Middle frontal gyrus (tissue), 1 donor: ENCODE data around the gene AOC2.
"Not testable (repeated sequence)": the region's sequence is repeated elsewhere in the genome, so short reads cannot be mapped to it uniquely, and the experiment has no call there.

Source experiments
- DNase-seq: peaks from one replicate; pipeline ENCODE4 v3.0.0-alpha.2; 2015; ENCODE audit warnings: low spot score; ENCODE audit errors: extremely low spot score

Gene AOC2

GRCh38 chr17:42881706-42882105 lies 37.3 kb downstream of the AOC2 start:
- not testable (repeated sequence) for DNase-seq

DNA sequence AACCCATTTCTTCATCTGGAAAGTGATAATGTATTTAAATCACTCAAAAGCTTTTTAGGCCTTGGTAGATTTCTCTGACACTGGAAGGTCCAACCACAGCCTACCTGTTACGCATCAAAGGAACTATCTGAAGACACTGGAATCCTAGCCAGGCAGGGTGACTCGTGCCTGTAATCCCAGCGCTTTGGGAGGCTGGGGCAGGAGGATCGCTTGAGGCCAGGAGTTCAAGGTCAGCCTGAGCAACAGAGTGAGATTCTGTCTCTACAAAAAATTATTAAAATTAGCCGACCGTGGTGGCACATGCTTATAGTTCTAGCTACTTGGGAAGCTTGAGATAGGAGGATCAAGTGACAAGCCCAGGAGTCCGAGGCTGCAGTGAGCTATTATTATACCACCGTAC lies 37.8 kb downstream of the AOC2 start:
- no peak for DNase-seq

- no peak for DNase-seq
Observed at GRCh38 chr17:42883802-42884558, 39.6 kb downstream of the AOC2 start.

- not testable (repeated sequence) for DNase-seq
Observed at GRCh38 chr17:42885806-42886205, 41.4 kb downstream of the AOC2 start.

DNA sequence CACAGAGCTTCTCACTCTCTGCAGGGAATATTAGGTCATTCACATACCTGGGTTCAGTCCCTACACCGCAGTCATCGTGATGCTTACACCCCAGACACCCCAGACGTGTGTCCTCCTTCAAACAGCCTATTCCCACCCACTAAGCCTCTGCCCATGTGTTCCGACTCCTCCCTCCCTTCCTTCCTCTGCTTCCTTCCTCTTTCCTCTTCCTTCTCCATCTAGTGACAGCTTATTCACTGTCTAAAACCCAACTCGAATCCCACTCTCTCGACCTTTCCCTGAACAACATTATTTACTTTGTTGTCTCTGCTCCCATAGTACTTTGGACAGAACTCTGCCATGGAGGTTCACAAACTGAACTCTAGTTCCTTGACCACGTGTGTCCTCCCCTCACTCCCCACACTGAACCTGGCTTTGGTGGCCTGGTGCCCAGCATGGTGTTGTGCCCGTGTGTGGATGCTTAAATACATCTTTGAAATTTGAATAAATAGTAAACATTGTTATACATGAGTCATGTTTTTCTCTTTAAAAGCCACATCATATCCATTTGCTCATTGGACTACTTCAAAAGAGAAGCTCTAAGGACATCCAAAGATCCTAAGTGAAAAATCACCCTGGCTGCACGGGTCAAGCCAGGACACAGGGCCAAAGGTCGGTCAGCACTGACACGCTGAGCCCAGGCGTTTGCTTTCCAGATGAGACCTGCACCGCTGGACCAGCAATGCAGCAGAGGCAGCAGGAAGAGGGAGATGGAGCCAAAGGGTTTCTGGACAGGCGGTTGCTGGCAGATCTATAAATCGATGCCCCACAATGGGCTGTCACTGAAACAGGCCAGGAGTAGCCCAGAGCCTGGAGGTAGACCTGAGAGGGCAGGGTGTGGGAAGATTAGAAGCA lies 42.1 kb downstream of the AOC2 start:
- DNase-seq: no peak

GRCh38 chr17:42889809-42890208 lies 45.4 kb downstream of the AOC2 start:
- no peak for DNase-seq

DNA sequence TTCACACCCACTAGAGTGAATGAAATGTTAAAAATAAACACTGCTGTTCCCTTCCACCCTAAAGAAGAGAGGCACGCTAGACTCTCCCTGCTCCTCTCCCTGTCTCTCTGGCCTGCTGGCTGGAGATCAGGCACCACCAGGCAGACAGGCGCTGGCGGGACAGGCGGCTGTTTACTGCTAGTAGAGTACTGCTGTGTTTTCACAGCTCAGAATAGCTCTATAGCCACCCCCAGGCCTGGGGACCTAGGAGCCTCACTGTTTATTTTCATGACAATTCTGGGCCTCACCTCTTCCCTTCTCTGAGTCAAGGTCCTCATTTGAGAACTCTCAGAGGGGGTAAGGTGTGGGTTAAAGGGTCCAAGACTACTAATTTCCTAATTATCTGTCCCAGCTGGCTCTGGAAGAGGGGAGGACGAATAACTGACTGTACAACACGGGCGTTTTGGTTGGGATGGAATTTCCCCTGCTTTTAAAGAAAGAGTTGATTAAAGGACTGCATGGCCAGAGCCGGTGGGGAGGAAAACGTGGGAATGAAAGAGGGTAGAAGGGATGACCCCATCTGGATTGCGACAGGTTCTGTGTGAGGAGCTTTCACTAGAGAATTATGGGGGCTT lies 47.3 kb downstream of the AOC2 start:
- no peak for DNase-seq

DNA sequence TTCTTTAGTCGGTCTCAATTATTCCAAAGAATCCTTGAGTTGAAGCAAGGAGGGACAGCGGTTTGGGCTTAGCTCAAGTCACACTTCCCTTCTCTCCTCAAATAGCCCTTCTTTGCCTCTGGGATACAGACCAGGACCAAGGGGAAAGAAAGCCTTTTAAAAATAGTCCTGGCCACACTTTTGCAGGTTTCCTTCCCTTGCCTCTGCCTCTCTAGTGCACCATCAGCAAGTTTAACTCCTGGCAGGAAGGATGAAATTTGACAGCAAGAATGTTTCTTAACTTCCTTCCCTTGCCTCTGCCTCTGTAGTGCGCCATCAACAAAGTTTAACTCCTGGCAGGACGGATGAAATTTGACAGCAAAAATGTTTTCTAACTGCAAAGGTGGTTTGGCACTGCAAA lies 49.0 kb downstream of the AOC2 start:
- no peak for DNase-seq

DNA sequence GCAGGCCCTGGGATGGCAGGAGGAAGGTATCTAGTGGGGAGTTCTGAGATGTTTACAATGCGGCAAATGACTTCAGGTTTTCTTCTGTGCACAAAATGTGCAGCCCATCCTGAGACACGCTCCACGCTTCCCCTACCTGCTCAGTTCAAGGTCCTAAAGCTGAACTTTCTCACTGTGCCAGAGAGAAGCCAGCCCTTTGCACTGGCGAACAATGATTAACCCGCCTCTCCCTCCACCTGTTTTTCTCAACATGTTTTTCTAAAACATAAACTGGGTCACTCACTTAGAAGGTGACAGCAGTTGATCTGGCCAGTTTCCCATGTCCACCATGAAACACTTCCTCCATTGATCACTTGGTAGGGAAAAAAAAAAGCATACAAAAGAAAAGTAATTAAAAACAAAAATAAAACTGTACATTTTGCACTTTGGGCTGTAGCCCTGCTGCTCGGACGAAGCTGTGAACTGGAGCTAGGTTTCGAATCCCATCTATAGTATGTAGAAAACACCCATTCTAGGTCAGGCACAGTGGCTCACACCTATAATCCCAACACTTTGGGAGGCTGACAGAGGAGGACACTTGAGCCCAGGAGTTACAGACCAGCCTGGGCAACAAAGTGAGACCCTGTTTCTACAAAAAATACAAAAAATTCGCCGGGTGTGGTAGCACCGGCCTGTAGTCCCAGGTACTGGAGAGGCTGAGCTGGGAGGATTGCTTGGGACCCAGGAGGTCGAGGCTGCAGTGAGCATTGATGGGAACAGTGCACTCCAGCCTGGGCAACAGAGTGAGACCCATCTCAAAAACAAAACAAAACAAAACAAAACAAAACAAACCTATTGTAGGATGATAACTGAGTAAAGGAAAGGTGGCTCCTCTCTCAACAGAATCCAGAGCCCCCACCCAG lies 50.2 kb downstream of the AOC2 start:
- DNase-seq: no peak

GRCh38 chr17:42895185-42895555 lies 50.8 kb downstream of the AOC2 start:
- no peak for DNase-seq

DNA sequence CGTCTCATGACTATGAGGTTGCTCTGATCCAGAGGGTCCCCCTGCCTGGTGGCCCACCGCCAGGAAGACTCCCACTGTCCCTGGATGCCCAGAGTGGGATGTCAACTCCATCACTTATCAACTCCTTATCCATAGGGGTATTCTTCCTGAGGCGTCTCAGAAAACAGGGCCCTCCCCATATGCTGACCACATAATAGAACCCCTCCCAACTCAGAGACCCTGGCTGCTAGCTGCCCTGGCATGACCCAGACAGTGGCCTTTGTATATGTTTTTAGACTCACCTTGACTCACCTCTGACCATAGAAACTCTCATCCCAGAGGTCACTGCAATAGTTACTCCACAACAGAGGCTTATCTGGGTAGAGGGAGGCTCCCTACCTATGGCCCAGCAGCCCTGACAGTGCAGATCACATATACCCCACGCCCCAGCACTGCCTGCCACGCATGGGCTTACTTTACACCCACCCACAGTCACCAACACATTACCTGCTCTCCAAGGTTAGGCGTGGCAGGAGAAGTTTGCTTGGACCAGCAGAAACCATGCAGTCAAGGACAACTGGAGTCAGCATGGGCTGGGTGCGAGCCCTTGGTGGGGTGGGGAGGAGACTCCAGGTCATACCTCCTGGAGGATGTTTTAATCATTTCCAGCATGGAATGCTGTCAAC lies 53.9 kb downstream of the AOC2 start:
- no peak for DNase-seq

DNA sequence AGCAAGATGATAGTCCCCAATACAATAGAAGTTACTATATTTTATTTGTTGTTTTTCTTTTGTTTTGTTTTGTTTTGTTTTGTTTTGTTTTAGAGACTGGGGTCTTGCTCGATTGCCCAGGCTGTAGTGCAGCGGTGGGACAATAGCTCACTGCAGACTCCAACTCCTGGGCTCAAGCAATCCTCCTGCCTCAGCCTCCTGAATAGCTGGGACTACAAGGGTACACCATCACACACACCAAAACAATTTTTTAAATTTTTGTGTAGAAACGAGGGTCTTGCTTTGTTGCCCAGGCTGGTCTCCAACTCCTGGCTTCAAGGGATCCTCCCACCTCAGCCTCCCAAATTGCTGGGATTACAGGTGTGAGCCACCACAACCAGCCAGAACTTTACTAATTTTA lies 55.6 kb downstream of the AOC2 start:
- not testable (repeated sequence) for DNase-seq
